Neural crest cell (in vitro differentiated cells): ENCODE results near the gene CNN3. TPM values are rescaled to one million over a fixed set of nuclear protein-coding genes. Genes with fewer than 3 reads are reported as not detected.
"Not testable (repeated sequence)": the region's sequence is repeated elsewhere in the genome, so short reads cannot be mapped to it uniquely, and the experiment has no call there.

Source experiments
- DNase-seq: peaks from one replicate; pipeline ENCODE4 v3.0.0; 2021; ENCODE audit warnings: low read depth, mixed read lengths, low spot score
- H3K27ac Mint-ChIP-seq: one replicate; pipeline ENCODE4 v1.8.0; 2021; ENCODE audit warnings: mild to moderate bottlenecking, mixed read lengths; ENCODE audit not compliant: unreplicated experiment
- H3K27me3 Mint-ChIP-seq: 2 replicates; pipeline ENCODE4 v1.8.0; 2021; ENCODE audit warnings: low read depth, mild to moderate bottlenecking, mixed read lengths
- H3K36me3 Mint-ChIP-seq: 2 replicates; pipeline ENCODE4 v1.8.0; 2021; ENCODE audit warnings: low read depth, mild to moderate bottlenecking, mixed read lengths
- H3K4me1 Mint-ChIP-seq: 2 replicates; pipeline ENCODE4 v1.8.0; 2021; ENCODE audit warnings: mixed read lengths
- H3K4me3 Mint-ChIP-seq: one replicate; pipeline ENCODE4 v1.8.0; 2021; ENCODE audit warnings: mild to moderate bottlenecking, mixed read lengths
- H3K9me3 Mint-ChIP-seq: 2 replicates; pipeline ENCODE4 v1.8.0; 2021; ENCODE audit warnings: mixed read lengths
- CTCF ChIP-seq: fragments of 200-600 bp; sonication (generic); conservative IDR thresholded peaks from 2 replicates; pipeline ENCODE4 v1.5.0; 2021; ENCODE audit warnings: antibody characterized with exemption, mild to moderate bottlenecking
- total RNA-seq: library from RNA; stranded (reverse); gene quantifications from 2 replicates; pipeline ENCODE4 v1.2.1, GENCODE V29; 2021

CNN3 gene
- total RNA-seq, 1 donor from 2014 or later, result 322 TPM

DNA sequence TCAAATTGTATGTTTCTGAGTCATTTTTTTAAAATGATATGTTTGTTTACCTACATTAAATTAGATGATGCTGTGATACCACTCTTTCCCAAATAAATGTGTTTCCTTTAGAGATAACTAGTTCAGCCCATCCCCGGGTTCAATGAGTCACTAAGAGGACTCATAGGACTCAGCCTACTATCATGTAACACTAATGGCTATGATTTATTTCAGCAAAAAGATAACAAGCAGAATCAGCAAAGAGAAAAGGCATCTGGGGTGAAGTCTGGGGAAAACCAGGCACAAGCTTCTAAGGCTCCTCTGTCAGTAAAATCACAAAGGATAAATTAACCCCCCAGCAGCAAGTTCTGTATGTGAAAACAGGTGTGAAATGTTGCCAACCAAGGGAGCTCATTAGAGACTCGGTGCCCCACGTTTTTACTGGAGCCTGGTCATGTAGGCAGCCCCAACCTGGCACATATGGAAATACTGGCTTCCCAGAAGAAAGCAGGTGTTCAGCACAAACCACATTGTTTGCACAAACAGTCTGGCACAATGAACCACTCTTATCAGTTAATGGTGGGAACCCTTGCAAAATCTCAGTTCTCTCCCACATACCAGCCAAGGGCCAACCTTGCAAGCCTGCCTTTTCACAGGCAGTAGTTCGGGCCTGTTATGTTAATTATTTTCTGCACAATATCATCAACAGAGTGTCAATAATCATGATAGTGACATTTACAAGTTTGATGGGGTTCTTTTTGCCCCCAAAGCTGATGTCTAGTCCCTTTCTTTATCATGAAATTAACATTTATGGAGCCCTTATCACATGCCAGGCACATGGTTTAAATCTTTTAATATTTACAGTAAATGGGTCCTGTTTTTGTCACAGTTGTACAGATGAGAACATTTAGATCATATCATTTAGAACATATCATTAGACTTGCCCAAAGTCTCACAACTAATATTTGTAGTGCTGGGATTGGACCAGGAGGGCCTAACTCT, 23.1 kb upstream of the CNN3 start:
- no peaks in the 10 kb centered on the region for H3K36me3 Mint-ChIP-seq
- no peak overlapping the region for H3K27ac Mint-ChIP-seq
- TF ChIP-seq CTCF, result no peak
- H3K4me1 Mint-ChIP-seq, result peaks cover 11% of the 10 kb centered on the region
- no peak overlapping the region for H3K4me3 Mint-ChIP-seq
- no peak for DNase-seq
- H3K27me3 Mint-ChIP-seq, result no peaks in the 10 kb centered on the region
- H3K9me3 Mint-ChIP-seq, result no peaks in the 10 kb centered on the region

- no peak for TF ChIP-seq CTCF
- H3K27ac Mint-ChIP-seq, result no peak overlapping the region
- no peaks in the 10 kb centered on the region for H3K9me3 Mint-ChIP-seq
- H3K36me3 Mint-ChIP-seq, result peaks cover 3% of the 10 kb centered on the region
- no peak for DNase-seq
- H3K27me3 Mint-ChIP-seq, result no peaks in the 10 kb centered on the region
- H3K4me3 Mint-ChIP-seq, result no peak overlapping the region
- H3K4me1 Mint-ChIP-seq, result no peaks in the 10 kb centered on the region
These were observed 20.5 kb upstream of the CNN3 start for GRCh38 chr1:94947437-94947836.

- Mint-ChIP-seq H3K27me3 (no peaks in the 10 kb centered on the region), H3K27ac (no peak overlapping the region), H3K9me3 (no peaks in the 10 kb centered on the region), H3K36me3 (peaks cover 3% of the 10 kb centered on the region), H3K4me1 (no peaks in the 10 kb centered on the region), H3K4me3 (no peak overlapping the region)
- TF ChIP-seq CTCF, result no peak
- DNase-seq, result no peak
These were observed 20.0 kb upstream of the CNN3 start for GRCh38 chr1:94946886-94947285.

- H3K27ac Mint-ChIP-seq, result no peak overlapping the region
These were observed 15.5 kb upstream of the CNN3 start for GRCh38 chr1:94942171-94943128.

GRCh38 chr1:94941480-94941879, 14.6 kb upstream of the CNN3 start:
- not testable (repeated sequence) for H3K4me1 Mint-ChIP-seq, H3K4me3 Mint-ChIP-seq, H3K9me3 Mint-ChIP-seq, H3K27me3 Mint-ChIP-seq, DNase-seq, H3K36me3 Mint-ChIP-seq, H3K27ac Mint-ChIP-seq

More at GRCh38 chr1:94942171-94943128, 15.5 kb upstream of the CNN3 start:
- H3K36me3 Mint-ChIP-seq, result peaks cover 7% of the 10 kb centered on the region
- no peak for TF ChIP-seq CTCF
- H3K4me3 Mint-ChIP-seq, result no peak overlapping the region
- no peak for DNase-seq
- H3K27me3 Mint-ChIP-seq, result no peaks in the 10 kb centered on the region
- peaks cover 6% of the 10 kb centered on the region for H3K4me1 Mint-ChIP-seq
- no peaks in the 10 kb centered on the region for H3K9me3 Mint-ChIP-seq
